ENCODE data around the gene FIBCD1.

Gene FIBCD1

GRCh38 chr9:130908878-130909355 lies 30.1 kb downstream of the FIBCD1 start:
- DNase-seq (ENCODE audit: low read depth): no peak
- no peak for TF ChIP-seq CTCF (conservative IDR thresholded peaks at IDR 0.05; ENCODE audit: low read depth, low read length)
- no peak overlapping the region for H3K4me3 ChIP-seq (ENCODE audit: low read depth, low read length)

GRCh38 chr9:130908146-130908877 lies 30.7 kb downstream of the FIBCD1 start:
- no peak overlapping the region for H3K4me3 ChIP-seq (ENCODE audit: low read depth, low read length)
- TF ChIP-seq CTCF (conservative IDR thresholded peaks at IDR 0.05; ENCODE audit: low read depth, low read length): no peak
- DNase-seq (ENCODE audit: low read depth): no peak

GRCh38 chr9:130906735-130907416 lies 32.2 kb downstream of the FIBCD1 start:
- no peak for DNase-seq (ENCODE audit: low read depth)
- H3K4me3 ChIP-seq (ENCODE audit: low read depth, low read length): no peak overlapping the region
- no peak for TF ChIP-seq CTCF (conservative IDR thresholded peaks at IDR 0.05; ENCODE audit: low read depth, low read length)

GRCh38 chr9:130905902-130906734 lies 32.9 kb downstream of the FIBCD1 start:
- no peak overlapping the region for H3K4me3 ChIP-seq (ENCODE audit: low read depth, low read length)
- no peak for TF ChIP-seq CTCF (conservative IDR thresholded peaks at IDR 0.05; ENCODE audit: low read depth, low read length)
- no peak for DNase-seq (ENCODE audit: low read depth)

- H3K4me3 ChIP-seq (ENCODE audit: low read depth, low read length): no peak overlapping the region
- DNase-seq (ENCODE audit: low read depth): no peak
- TF ChIP-seq CTCF (conservative IDR thresholded peaks at IDR 0.05; ENCODE audit: low read depth, low read length): no peak
Observed at GRCh38 chr9:130905125-130905901, 33.7 kb downstream of the FIBCD1 start.

All from choroid plexus epithelial cell (primary cell).